GM21576 (cell line): ENCODE measurements around the gene PACC1.
A peak's percentile ranks its signal among the peaks of the same experiment; 100 is the strongest.

Source experiments
- ATAC-seq: cut with Tn5 transposase; IDR thresholded peaks from one replicate; pipeline ENCODE4 v1.9.1; 2021; ENCODE audit warnings: mild to moderate bottlenecking, moderate library complexity; ENCODE audit not compliant: unreplicated experiment

The PACC1 gene

DNA sequence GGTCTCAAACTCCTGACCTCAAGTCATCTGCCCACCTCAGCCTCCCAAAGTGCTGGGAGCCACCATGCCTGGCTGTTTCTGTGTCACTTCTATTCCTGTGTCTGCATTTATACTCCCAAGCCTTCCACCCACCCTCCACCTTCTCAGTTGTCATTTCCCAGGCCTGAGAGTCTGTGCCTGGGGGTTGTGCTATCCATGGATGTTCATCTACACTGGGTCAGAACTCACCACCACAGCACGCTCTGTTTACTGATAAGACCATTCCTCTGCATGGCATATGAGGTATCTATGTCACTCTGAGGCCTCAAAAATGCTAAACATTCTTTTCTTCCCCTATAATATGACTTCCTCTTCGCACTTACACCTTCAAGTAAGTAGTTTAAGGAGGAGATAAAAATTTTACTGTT lies 24.1 kb upstream of the PACC1 start:
- ATAC-seq, result no peak

DNA sequence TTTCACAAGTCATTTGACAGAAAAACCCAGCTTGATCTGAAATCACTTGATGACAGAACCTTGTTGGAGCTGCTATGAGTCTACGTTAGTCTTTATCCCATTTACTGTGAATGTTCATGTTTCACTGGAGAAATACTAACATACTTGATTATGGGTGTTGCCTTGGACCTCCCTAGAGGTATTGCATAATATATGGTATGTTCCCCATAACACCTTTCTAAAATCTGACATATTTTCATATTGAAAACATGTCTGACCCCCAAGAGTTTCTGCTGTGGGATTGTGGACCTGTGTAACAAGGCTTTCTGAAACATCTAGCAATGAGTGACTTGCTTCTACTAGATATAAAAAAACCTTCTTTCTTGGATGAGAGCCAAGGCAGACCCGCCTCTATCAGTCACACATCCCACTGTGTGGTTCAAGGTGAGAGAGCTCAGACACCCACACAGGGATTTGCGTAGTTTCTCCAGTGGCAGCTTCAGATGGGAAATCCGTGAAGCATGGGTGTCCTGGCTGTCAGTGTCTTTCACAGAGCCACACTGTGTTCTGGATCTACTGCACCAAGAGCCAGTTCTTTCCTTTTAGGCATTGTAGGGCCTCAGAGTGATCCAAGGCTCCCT lies 22.6 kb upstream of the PACC1 start:
- ATAC-seq, result no peak

DNA sequence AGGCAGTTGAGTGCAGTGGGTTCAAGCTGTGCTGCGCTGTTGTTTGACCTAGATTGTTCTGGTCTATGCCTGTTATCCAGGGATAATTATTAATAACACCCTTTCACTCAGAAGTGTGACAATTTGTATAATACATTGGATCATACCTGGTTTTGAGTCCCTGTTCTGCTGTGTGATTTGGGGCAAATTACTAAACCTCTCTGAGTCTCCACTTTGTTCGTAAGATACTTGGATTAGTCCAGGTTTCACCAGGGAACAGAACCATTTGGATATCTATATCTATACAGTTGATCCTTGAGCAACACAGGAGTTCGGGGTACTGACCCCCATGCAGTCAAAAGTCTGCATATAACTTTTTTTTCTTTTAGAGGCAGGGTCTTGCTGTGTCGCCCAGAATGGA lies 20.3 kb upstream of the PACC1 start:
- no peak for ATAC-seq

DNA sequence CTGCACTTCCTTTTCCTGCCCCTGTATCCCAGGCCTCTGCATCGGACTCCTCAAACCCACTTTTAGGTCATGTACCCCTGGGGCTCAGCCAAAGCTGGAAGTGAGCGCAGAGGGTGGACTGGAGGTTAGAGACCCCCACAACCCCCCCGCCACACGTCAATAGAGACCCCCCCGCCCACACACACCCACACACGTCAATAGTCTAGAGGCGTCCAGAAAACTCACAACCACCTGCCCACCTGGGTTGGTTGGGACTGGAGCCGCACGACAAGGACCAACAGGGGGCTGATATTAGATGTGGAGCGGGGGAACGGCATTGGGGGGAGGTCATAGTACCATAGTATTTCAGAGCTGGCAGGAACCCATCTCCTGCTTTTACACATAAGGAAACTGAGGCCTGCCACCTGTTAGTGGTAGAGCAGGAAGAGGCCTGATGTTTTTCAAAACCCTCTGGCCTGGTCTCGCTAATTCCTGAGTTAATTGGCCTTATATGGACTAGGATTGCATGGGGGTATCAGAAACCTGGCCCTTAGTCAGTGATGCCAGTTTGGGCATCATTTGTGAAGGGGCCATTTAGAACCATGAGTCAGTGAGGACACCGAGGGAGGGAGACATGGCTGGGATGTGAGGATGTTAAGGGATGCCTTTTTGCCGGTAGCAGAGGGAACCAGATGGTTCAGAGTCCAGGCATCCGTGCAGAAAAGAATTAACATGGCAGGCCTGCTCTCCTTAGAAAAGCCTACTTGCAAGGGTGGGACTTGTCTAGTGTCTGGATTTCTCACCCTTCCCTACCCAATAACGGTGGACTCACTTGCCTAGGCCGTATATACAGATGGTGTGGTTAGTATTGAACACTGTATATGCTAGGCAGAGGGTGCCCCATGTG lies 19.1 kb upstream of the PACC1 start:
- no peak for ATAC-seq

DNA sequence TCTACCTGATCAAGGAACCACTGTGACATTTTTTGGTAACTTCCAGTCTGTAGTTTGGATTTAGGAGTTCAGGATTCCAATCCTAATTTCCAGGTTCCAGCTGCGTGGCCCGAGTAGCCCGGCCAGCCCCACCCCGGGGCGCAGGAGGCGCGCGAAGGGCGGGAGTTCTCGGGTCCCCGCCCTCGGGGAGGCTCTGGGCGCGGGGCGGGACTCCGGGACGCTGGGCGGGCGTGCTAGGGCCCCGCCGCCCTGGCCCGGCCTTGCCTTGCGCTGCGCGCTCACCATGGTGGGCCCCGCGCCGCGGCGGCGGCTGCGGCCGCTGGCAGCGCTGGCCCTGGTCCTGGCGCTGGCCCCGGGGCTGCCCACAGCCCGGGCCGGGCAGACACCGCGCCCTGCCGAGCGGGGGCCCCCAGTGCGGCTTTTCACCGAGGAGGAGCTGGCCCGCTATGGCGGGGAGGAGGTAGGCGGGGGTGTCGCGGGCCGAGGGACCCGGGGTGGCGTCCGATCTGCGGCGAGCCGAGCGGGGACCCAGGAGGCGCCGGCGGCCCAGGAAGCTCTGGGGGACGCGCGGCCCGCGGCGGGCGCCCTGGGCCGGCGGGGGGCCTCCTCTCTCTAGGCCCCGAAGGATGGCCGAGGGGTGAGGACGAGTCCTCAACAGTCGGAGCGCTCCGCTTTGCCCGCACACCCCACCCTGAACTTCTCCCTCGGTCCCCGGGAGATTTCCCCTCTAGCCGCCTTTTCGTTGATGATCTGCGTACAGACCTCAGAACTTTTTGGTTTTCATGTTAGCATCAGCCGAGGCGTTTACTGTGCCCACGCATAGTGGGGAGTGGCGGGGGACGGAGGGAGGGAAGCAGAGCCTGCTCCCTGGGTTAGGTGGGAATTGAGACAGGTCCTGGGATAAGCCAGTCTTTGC lies 18.2 kb upstream of the PACC1 start, which contains the start of gene NENF:
TSS of gene NENF (plus strand) at position 260 of the 916 bp plus-strand sequence. CDS start at position 284, 24 bp downstream.
- ATAC-seq, result peak; percentile 97

DNA sequence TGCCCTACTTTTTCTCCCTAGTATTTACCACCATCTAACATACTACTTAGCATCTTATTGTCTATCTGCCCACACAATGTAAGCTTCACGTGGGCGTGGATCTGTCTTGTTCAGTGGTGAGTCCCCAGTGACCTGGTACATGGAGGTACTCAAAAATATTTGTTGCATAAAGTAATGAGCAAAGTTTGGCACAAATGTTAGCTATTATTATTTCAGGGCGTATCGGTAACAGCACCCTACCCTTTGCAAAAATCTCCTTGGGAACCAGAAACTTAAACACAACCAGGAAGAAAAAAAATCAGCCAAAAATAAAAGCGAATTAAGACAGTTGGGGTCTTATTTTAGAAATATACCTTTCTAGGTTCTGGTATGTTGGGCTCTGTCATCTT lies 17.6 kb upstream of the PACC1 start:
- no peak for ATAC-seq

DNA sequence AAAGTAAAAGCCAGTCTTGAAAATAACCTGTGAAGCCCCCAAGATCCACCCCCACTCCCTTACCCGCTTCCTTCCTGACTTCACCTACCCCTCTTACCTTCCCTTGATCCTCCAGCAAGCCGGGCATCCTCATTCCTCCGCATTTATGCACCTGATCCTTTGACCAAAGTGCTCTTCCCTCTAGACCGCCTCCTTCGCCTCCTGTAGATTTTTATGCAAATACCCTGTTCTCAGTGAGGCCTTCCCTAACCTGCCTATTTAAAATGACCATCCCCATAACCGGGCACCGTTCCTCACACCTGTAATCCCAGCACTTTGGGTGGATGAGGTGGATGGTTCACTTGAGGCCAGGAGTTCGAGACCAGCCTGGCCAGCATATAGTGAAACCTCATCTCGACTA lies 17.0 kb upstream of the PACC1 start:
- no peak for ATAC-seq

DNA sequence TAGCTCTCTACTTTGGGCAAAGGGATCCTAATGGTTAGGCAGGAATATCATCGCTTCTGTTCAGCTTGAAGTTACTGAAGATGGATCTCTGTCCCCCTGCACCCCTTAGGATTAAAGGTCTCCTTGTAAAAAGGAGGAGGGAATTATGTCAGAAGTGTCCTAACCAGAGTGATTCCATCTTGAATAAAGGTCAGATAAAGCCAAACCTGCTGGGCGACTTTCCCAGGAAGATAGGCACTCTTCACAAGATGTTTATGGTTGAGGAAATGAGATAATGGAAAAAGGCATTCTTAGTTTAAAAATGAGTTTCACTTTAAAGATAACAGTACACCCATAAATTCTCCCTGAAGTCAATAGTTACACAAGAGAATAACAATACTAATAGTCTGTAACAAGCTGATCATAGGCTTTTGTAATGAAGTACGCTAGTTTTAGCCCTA lies 16.3 kb upstream of the PACC1 start:
- no peak for ATAC-seq

DNA sequence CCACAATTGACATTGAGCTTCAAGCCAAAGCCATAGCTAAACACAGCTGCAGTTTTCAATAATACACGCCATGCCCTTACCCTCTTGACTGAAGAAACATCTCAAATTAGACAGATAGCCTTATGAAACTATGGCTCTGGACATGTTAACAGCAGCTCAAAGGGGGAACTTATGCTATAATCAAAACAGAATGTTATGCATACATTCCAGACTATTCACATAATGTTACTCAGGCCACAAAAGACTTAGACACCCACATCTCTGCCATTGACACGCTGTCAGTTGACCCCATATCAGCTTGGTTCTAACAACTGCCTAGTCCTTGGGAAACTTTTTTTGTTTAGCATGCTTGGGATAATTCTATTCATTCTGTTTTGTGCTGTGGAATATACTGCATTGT lies 15.7 kb upstream of the PACC1 start:
- ATAC-seq, result no peak

DNA sequence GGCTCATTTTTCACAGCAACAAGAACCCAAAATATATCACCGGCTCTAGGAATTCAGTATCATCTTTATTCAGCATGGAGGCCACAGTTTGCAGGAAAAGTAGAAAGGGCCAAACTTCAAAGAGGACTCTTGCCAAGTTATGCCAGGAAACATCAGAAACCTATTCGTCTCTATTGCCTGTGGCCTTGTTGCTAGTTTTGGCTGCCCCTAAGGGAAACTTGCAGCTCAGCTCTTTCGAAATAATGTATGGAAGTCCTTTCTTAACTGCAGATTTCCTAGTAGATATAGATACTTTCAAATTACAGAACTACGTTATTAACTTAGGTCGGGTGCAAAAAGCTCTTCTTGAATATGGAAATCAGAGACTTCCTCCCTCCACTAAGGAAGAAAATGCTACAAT lies 13.8 kb upstream of the PACC1 start:
- ATAC-seq, result no peak

DNA sequence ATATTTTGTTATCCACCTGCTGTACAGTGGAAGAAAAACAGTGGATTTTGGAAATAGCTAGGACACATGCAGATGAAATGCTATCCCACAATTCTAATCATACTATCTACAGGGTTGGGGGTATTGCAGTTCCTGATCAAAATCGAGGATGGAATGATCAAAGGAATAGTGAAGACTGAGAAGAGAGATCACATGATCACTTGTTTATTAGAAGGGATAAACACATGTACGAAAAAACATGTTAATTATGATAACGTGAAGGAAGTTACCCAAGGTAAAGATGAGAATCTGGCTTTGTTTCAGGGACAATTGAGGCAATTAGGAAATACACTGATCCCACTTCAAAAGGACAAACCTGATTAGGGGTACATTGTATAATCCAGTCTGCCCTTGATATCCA lies 9.2 kb upstream of the PACC1 start:
- no peak for ATAC-seq

DNA sequence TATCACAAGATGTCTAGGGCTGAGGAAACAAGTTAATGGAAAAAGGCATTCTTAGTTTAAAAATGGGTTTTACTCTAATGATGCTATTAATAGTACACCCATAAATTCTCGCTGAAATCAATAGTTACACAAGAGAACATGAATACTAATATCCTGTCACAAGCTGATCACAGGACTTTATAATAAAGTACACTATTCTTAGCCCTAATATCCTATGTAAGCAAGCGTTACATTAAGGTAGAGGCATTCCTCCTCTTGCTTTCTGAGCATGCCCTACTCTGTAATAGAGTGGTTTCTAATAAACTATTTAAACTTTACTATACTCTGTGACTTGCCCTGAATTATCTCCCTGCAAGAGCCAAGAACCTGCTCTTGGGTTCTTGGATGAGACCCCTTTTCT lies 6.5 kb upstream of the PACC1 start:
- no peak for ATAC-seq

DNA sequence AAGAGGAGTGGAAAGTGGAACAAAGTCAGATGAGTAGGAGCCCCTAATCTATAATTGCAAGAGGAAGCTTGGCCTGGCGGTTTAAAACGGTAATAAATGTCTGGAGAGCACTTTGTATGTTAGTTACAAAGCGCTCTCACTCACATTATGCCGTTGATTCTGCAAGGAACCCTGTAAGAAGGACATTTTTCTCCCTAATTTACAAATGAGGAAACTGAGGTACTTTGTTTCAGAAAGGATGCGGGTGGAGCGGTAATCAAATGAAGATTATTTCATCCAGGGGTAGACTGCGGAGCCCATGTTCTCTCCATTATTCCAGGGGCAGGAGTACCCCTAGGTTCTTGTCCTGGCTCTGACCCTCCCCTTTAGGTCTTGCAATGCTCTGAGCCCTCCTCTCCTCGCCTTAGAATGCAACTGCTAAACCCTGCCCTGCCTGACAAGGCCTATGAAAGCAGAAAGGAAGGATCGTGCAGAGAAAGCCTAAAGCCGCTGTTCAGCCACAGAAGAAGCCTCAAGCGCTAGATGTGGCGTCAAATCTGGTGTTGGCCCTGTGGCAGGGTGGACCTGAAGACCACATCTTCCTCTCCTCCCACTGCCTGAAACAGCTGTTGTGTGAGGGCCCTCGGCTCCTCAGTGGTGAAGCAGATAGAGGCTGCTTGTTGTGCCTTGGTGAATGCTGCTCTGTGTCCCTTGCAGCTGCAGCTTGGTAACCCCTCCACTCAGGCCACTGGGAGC lies 588 bp upstream of the PACC1 start:
- no peak for ATAC-seq

DNA sequence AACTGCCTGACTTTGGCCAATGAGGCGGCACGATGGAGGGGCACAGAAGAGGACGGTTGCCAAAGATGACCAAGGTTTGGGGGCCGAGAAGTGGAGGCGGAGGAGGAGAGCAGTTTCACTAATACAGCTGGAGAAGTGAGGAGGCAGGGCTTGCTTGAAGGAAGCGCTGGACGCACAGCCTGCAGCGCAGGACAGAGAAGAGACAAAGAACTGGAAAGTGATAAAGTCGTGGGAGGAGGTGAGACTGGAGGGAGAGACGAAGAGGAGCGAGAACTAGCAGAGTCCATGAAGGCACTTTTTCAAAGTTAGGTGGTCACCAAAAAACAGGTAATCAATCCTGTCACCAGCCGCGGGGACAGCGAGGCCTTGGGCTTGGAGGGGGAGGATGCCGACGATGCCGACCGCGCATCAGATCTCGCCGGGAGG lies 771 bp downstream of the PACC1 start:
- peak; percentile 14 for ATAC-seq

DNA sequence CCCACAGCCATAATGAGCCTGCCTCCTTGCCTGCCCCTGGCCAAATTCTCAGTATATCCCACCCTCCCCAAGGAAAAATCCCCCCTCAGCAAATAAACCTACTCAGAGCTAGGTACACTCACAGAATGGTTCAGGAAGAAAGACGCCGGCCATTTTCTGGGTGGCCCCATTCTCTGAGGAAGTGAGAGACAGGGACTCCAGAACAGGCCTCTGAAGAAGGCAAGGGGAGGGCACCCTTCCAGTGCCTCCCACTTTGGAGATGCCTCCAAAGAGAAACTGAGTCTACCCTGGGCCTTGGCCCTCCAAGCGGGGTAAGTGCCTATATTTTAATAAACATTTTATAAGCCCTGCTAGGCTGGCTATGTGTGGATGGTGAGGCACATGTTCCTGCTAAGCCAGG lies 2.3 kb downstream of the PACC1 start:
- no peak for ATAC-seq

DNA sequence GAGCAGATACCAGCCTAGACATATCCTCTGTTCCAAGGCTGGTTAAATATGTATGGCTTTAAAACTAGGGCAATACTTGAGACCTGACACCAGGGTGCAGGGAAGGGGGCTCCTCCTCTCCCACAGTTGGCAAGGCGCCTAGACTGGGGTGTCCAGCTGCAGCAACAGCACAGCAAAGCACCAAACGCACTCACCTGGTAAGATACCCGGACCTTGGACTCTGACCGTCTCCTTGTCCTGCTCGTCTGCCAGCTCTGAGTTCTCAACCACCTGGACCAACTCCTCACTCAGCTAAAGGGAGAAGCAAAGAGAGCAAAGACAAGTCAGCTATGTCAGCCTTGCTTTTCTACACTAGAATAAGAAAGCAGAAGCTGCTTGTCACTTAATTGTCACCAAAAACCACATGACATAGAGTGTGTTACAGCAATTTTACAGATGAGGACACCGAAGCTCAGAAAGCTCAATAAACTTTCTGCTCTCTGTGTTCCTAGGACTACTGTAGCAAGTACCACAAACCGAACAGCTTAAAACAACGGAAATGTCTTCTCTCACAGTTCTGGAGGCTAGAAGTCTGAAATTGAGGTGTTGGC lies 4.4 kb downstream of the PACC1 start:
- no peak for ATAC-seq

DNA sequence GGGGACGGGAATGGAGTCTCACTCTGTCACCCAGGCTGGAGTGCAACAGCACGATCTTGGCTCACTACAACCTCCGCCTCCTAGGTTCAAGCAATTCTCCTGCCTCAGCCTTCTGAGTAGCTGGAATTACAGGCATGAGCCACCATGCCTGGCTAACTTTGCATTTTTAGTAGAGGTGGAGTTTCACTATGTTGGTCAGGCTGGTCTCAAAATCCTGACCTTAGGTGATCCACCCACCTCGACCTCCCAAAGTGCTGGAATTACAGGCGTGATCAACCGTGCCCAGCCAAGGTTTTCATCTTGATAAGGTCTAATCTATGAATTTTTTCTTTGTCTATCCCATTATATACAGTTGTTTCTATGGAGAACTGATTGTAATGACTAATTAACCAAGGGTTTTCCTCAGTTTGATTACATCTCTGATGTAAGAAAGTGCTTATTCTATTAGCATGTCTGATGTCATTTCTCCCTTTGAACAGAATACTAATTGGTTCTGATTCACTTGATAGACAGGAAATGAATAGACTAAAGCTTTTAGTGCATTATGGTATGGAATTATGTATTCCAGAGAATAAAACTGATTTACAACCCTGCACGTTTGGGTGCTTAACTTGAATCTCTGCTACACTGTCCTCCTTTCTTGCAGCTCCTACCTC lies 11.9 kb downstream of the PACC1 start:
- ATAC-seq, result no peak

DNA sequence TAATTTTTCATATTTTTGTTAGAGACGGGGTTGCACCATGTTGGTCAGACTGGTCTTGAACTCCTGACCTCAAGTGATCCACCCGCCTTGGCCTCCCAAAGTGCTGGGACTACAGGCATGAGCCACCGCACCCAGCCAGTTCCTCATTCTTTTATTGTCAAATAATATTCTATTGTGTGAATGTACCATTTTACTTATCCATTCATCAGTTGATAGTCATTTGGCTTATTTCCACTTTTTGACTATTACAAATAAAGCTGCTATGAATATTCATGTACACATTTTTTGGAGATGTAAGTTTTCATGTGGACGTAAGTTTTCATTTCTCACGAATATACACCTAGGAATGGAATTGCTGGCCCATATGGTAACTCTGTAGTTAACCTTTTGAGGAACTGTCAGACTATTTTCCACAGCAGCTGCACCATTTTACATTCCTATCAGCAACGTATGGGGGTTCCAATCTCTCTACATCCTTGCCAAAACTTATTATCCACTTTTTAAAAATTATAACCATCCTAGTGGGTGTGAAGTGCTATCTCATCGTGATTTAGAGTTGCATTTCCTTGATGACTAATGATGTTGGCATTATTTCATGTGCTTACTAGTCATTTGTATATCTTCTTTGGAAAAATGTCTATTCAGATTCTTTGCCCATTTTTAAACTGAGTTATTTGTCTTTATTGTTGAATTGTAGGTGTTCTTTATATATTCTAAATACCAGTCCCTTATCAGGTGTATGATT lies 12.7 kb downstream of the PACC1 start:
- ATAC-seq, result no peak

DNA sequence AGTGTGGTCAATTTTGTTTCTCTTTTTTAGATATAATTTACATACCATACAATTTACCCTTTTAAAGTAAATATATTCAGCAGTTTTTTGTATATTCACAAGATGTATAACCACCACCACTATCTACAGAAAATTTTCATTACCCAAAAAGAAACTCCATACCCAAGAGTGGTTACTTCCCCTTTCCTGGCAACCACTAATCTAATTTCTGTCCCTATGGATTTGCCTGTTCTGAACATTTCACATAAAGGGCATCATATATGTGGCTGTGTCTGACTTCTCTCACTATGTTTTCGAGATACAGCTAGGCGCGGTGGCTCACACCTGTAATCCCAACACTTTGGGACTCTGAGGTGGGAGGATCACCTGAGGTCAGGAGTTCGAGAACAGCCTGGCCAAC lies 13.6 kb downstream of the PACC1 start:
- ATAC-seq, result no peak
